NCI-H2227 treated with DMSO at 0.1 percent for 48 hours (cell line): ENCODE data around the gene OR6M1.

Source experiments
- DNase-seq: peaks from one replicate; lab custom pipeline; 2025; lab: John Stamatoyannopoulos, UW

Gene OR6M1

GRCh38 chr11:123775715-123776549 is 30.2 kb downstream of the OR6M1 start:
- no peak for DNase-seq

GRCh38 chr11:123775289-123775688 is 30.9 kb downstream of the OR6M1 start:
- no peak for DNase-seq

DNA sequence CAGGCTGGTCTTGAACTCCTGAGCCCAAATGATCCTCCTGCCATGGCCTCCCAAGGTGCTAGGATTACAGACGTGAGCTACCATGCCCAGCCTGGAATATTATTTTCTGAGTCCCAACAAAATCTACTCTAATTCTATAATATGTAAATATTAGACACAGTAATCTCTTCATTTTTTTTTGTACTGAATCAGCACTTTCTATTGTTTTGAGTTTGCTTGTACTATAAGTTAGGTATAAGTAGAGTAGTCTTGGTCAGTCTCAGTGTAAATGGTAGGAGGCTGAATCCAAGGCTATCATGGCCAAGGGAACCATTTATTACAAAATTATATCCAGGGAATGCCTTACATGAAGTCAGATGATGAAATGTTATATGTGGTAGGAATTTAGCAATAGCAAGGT is 32.2 kb downstream of the OR6M1 start:
- DNase-seq, result no peak

GRCh38 chr11:123773026-123773425 is 33.1 kb downstream of the OR6M1 start:
- DNase-seq, result no peak

GRCh38 chr11:123771664-123772063 is 34.5 kb downstream of the OR6M1 start:
- DNase-seq, result no peak

DNA sequence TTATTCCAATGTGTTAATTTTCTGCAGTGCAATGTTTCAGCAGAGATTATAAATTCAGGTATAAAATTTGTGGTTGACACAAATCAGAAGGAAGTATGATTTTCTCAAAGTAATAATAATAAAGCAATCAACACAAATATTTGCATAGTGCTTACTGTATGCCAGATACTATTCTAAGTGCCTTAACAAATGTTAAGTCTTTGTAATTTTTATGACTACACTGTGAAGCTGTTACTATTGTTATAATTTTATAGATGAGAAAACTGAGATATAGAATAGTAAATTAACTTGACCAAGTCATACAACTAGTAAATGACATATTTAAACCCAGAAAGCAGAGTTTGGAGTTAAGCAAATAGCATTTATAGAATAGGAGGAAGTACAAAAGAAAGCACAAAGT is 35.4 kb downstream of the OR6M1 start:
- DNase-seq, result no peak

GRCh38 chr11:123765601-123766000 is 40.5 kb downstream of the OR6M1 start:
- no peak for DNase-seq

- DNase-seq, result no peak
These were observed 43.7 kb downstream of the OR6M1 start for GRCh38 chr11:123762422-123762821.

DNA sequence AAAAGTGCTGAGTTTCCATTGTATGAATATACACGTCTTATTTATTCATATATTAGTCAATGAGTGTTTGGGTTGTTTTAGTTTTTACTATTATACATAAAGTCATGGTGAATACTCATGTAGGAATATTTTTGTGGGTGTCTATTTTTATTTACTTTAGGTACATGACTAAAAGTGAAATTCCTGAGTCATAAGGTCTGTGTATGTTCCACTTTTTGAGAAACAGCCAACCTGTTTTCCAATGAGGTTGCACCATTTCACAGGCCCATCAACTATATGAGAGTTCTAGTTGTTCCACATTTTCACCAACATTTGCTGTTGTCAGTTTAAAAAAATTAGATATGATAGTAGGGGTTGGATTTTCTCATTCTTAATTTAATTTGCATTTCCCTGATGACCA is 45.3 kb downstream of the OR6M1 start:
- DNase-seq, result no peak

- no peak for DNase-seq
These were observed 48.2 kb downstream of the OR6M1 start for GRCh38 chr11:123757976-123758375.

- DNase-seq, result no peak
These were observed 50.3 kb downstream of the OR6M1 start for GRCh38 chr11:123755813-123756212.
